ENCODE measurements around the gene MPP3. TPM values are rescaled to one million over a fixed set of nuclear protein-coding genes. Genes with fewer than 3 reads are reported as not detected.
A peak's percentile ranks its signal among the peaks of the same experiment; 100 is the strongest.

The MPP3 gene
- total RNA-seq, 1 experiment from 2014 or later = 6.9 TPM

DNA sequence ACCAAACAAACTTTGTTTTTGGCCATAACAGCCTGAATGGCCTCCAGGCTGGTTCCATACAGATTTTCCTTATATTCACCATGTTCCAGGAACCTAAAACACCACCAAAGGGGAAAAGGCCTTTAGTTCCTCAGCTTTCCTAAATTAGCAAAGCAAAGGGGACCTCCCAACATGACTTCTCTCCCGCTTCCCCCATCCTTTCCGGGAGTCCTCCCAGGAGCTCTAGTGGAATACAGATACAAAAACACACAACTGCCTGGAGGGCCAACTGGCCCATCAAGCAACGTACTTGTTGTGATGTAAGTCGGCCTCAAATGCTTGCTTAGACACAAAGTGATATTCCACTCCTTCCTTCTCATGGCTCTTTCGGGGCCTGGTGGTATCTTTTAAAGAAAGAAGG lies 22.1 kb downstream of the MPP3 start:
- Histone ChIP-seq H3K9me3 (ENCODE audit: control insufficient read depth, low read depth, low read length) (no peaks in the 10 kb centered on the region), H4K8ac (replicated peaks; ENCODE audit: insufficient read length, low read depth, low read length) (no peak overlapping the region), H3K27me3 (ENCODE audit: insufficient read depth, low read length) (no peaks in the 10 kb centered on the region), H2BK12ac (ENCODE audit: insufficient read length, low read depth, low read length) (no peak overlapping the region), H2BK15ac (ENCODE audit: low read depth, low read length) (no peak overlapping the region), H2AK5ac (ENCODE audit: insufficient read length, low read length) (no peak overlapping the region), H2AFZ (ENCODE audit: low read length) (no peak overlapping the region), H3K79me2 (ENCODE audit: insufficient read depth, low read length) (no peaks in the 10 kb centered on the region), H4K91ac (ENCODE audit: insufficient read length, low read depth, low read length) (no peak overlapping the region), H3K56ac (ENCODE audit: insufficient read length, low read depth, low read length) (no peak overlapping the region), H3K4me1 (ENCODE audit: insufficient read depth, low read length) (no peaks in the 10 kb centered on the region), H3K14ac (ENCODE audit: insufficient read depth, low read length) (no peak overlapping the region), H3K23ac (ENCODE audit: insufficient read length, low read depth, low read length) (peak overlapping the region; percentile 59), H3K27ac (ENCODE audit: insufficient read length, low read depth, low read length) (no peak overlapping the region), H3K4ac (ENCODE audit: low read depth, low read length) (no peak overlapping the region), H3K18ac (ENCODE audit: insufficient read length, low read depth, low read length) (no peak overlapping the region), H2BK120ac (ENCODE audit: low read depth, low read length, poor library complexity, severe bottlenecking) (no peak overlapping the region), H3T11ph (ENCODE audit: low read length) (no peak overlapping the region), H4K5ac (ENCODE audit: insufficient read length, low read depth, low read length) (no peak overlapping the region), H4K20me1 (ENCODE audit: control insufficient read depth, insufficient read depth, insufficient read length) (no peaks in the 10 kb centered on the region), H3K4me2 (ENCODE audit: insufficient read depth, insufficient read length, low read length) (no peak overlapping the region), H3K9ac (ENCODE audit: extremely low read depth, insufficient read length, low read length) (no peak overlapping the region), H2BK5ac (ENCODE audit: insufficient read length, low read length) (peak overlapping the region; percentile 55), H2BK20ac (ENCODE audit: low read depth, low read length, poor library complexity, severe bottlenecking) (no peak overlapping the region), H3K79me1 (ENCODE audit: insufficient read depth, low read depth, low read length, poor library complexity, severe bottlenecking) (no peaks in the 10 kb centered on the region), H3K23me2 (ENCODE audit: insufficient read length, low read depth, low read length, poor library complexity, severe bottlenecking) (no peaks in the 10 kb centered on the region)
- Mint-ChIP-seq H3K27ac (no peak overlapping the region), H3K4me3 (no peak overlapping the region), H3K9me3 (no peaks in the 10 kb centered on the region), H3K4me1 (peaks cover 15 to 16% of the 10 kb centered on the region in 2 experiments), H3K27me3 (ENCODE audit: low read depth) (no peaks in the 10 kb centered on the region), H3K36me3 (ENCODE audit: insufficient read depth in 1 of 3, low read depth in 3 of 3) (peaks cover 0 to 8% (median 2%) of the 10 kb centered on the region in 3 experiments; a peak in 6 of 7 replicates)
- no peak for DNase-seq
- WGBS (ENCODE audit: extremely low coverage, insufficient read length, low lambda C conversion rate) = no CpG with 5 or more reads among the region's 5 CpGs
- TF ChIP-seq, protein P1, sequence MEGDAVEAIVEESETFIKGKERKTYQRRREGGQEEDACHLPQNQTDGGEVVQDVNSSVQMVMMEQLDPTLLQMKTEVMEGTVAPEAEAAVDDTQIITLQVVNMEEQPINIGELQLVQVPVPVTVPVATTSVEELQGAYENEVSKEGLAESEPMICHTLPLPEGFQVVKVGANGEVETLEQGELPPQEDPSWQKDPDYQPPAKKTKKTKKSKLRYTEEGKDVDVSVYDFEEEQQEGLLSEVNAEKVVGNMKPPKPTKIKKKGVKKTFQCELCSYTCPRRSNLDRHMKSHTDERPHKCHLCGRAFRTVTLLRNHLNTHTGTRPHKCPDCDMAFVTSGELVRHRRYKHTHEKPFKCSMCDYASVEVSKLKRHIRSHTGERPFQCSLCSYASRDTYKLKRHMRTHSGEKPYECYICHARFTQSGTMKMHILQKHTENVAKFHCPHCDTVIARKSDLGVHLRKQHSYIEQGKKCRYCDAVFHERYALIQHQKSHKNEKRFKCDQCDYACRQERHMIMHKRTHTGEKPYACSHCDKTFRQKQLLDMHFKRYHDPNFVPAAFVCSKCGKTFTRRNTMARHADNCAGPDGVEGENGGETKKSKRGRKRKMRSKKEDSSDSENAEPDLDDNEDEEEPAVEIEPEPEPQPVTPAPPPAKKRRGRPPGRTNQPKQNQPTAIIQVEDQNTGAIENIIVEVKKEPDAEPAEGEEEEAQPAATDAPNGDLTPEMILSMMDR (conservative IDR thresholded peaks at IDR 0.05) = no peak

All from H9 (cell line).